K562 (cell line): Measurements from ENCODE around the gene PDZK1. TPM values are rescaled to one million over a fixed set of nuclear protein-coding genes. Genes with fewer than 3 reads are reported as not detected.

Experiments used
- BRD9 ChIP-seq: fragments of 450-650 bp; IDR thresholded peaks from 2 replicates; pipeline ENCODE4 v1.6.1; 2018; ENCODE audit warnings: low read depth; ENCODE audit not compliant: partially characterized antibody
- CCNT2 ChIP-seq: IDR thresholded peaks from 2 replicates; pipeline ENCODE4 v1.6.1; 2011; ENCODE audit warnings: borderline replicate concordance, low read depth, mild to moderate bottlenecking, moderate library complexity, mixed read lengths, low read length; ENCODE audit not compliant: insufficient read length; ENCODE audit errors: extremely low read depth
- DACH1 ChIP-seq: fragments of 450-650 bp; IDR thresholded peaks from 2 replicates; pipeline ENCODE4 v1.6.1; 2018; ENCODE audit not compliant: partially characterized antibody
- MAFF ChIP-seq: IDR thresholded peaks from 2 replicates; pipeline ENCODE4 v1.6.1; 2012; ENCODE audit warnings: low read length, improper control_type of control experiment
- NRF1 ChIP-seq, 2 experiments: fragments of 450-650 bp; IDR thresholded peaks in 1 of 2; conservative IDR thresholded peaks in 1 of 2; 2 replicates each; pipeline ENCODE4 v1.6.1; 2014; ENCODE audit warnings: mild to moderate bottlenecking in 2 of 2
- SUPT5H ChIP-seq: fragments of 450-650 bp; IDR thresholded peaks from 2 replicates; pipeline ENCODE4 v1.6.1; 2016
- YY1 ChIP-seq, 3 experiments: IDR thresholded peaks; 2 replicates each; pipeline ENCODE4 v1.6.1; 2011; ENCODE audit warnings: low read length in 2 of 3, mild to moderate bottlenecking in 2 of 3, moderate library complexity in 2 of 3, borderline replicate concordance in 1 of 3, control low read depth in 1 of 3, low read depth in 1 of 3; ENCODE audit not compliant: insufficient read depth in 3 of 3, insufficient replicate concordance in 2 of 3, control insufficient read depth in 1 of 3, insufficient read length in 1 of 3; ENCODE audit errors: extremely low read depth in 1 of 3
- ZKSCAN8 ChIP-seq: fragments of 200-800 bp; sonication (Bioruptor generic); IDR thresholded peaks from 2 replicates; pipeline ENCODE4 v1.6.1; 2016; ENCODE audit warnings: missing genetic modification characterization, missing compliant biosample characterization
- polyA plus RNA-seq, 8 experiments: library from polyadenylated mRNA; depleted of rRNA in 4 of 8; stranded (reverse) in 5 of 8; unstranded in 3 of 8; fragments of >200 nt; fragmentation: Nextera tagmentation in 2 of 8; fragmentation: Illumina TruSeq in 1 of 8; extraction: Ambion mirVana in 2 of 8; extraction: Trizol in 1 of 8; gene quantifications; 2 replicates each; pipeline versions ENCODE4 v1.2.1 to v1.2.3, GENCODE V29; 2011 to 2014; ENCODE audit warnings: inconsistent platforms in 1 of 8, missing spikeins in 1 of 8
- total RNA-seq, 7 experiments: library from RNA; depleted of rRNA in 6 of 7; stranded (reverse); fragments of >200 nt in 6 of 7; fragmentation: Illumina TruSeq in 2 of 7; extraction: Trizol in 2 of 7; gene quantifications; 2 replicates each; pipeline versions ENCODE4 v1.2.1 to v1.2.3, GENCODE V29; 2011 to 2021; ENCODE audit warnings: low replicate concordance in 1 of 7
- TF ChIP-seq, protein P1 (sequence below): fragments of 250-450 bp; sonication (Bioruptor Pico); IDR thresholded peaks from 2 replicates; pipeline ENCODE4 v1.5.0; 2020; ENCODE audit warnings: mild to moderate bottlenecking

PDZK1 gene
- total and polyA plus RNA-seq, 9 of the 15 experiments (the other 6 are each of a cell fraction or from before 2014, with no cell fraction given) = 0.04 to 0.22 (median 0.16) TPM; not detected in 2

DNA sequence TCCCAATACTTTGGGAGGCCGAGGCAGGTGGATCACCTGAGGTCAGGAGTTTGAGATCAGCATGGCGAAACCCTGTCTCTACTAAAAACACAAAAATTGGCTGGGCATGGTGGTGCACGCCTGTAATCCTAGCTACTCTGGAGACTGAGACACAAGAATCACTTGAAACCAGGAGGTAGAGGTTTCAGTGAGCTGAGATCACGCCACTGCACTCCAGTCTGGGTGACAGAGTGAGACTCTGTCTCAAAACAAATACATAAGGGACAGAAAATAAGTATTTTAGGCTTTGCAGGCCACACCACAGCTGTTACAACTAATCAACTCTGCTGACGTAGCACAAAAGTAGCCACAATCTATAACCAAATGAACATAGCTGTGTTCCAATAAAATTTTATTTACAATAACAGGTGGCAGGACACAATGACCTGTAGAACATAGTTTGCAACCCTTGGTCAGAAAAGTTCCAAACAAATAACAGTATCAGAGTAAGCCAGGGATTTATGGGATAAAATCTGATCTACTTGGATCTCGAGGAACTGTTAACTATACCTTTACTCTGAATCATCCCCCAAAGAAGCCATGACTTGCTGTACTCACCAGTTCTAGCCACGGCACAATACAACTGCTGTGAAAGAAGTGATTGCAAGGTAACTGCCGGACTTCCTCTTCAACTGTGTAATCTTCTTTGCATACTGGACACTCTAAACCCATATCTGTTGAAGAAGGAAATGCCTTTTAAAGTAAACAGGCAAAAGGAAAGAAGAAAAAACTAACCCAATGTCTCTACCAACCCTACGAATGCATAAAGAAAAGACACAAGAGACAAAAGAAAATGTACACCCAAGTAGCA is 40.5 kb upstream of the PDZK1 start (continued):
- TF ChIP-seq BRD9 = no peak
- no peak for TF ChIP-seq SUPT5H
- TF ChIP-seq CCNT2 = no peak
- TF ChIP-seq, protein P1, sequence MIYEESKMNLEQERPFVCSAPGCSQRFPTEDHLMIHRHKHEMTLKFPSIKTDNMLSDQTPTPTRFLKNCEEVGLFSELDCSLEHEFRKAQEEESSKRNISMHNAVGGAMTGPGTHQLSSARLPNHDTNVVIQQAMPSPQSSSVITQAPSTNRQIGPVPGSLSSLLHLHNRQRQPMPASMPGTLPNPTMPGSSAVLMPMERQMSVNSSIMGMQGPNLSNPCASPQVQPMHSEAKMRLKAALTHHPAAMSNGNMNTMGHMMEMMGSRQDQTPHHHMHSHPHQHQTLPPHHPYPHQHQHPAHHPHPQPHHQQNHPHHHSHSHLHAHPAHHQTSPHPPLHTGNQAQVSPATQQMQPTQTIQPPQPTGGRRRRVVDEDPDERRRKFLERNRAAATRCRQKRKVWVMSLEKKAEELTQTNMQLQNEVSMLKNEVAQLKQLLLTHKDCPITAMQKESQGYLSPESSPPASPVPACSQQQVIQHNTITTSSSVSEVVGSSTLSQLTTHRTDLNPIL = no peak
- TF ChIP-seq YY1 (IDR thresholded peaks at IDR 0.05; ENCODE audit: borderline replicate concordance in 1 of 3, control insufficient read depth in 1 of 3, extremely low read depth in 1 of 3, insufficient read depth in 3 of 3, insufficient read length in 1 of 3, insufficient replicate concordance in 2 of 3, low read depth in 1 of 3, low read length in 2 of 3) = no peak
- no peak for TF ChIP-seq DACH1
- peak; percentile 44; the same call in 1 of the 2 replicates for TF ChIP-seq MAFF
- no peak for TF ChIP-seq NRF1 (conservative IDR thresholded peaks at IDR 0.05 in 1 of 2, IDR thresholded peaks at IDR 0.05 in 1 of 2)
- TF ChIP-seq ZKSCAN8 (CRISPR knock-in tag) = no peak
